SH-SY5Y (cell line): ENCODE data around the gene STYK1.

Experiments
- GATA2 ChIP-seq: IDR thresholded peaks from 2 replicates; pipeline ENCODE4 v1.6.1; 2011; ENCODE audit warnings: mild to moderate bottlenecking, low read depth, low read length
- GATA3 ChIP-seq: IDR thresholded peaks from 2 replicates; pipeline ENCODE4 v1.6.1; 2011; ENCODE audit warnings: low read depth, mild to moderate bottlenecking, low read length, moderate library complexity

DNA sequence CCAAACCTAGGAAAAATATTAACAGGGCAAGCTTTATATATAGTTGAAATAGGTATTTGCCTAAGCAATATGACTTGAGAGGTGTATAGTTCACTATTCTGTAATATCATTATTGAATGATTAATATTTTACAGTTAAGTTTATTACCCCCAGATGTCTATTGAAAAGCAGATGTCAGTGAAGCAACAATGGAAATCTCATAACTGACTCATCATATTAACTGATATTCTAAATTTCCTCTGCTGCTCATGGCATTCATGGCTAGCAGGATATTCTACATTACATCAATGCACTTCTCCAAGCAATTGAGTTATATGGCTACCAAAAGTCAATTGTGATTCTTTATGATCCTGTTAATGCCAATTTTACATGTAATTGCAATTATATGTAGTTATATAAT is 50.7 kb downstream of the STYK1 start:
- no peak for TF ChIP-seq GATA2
- no peak for TF ChIP-seq GATA3
